ENCODE data around the gene CCDC47.

- TF ChIP-seq CTCF (IDR thresholded peaks at IDR 0.05), result no peak
- TF ChIP-seq POLR2A (IDR thresholded peaks at IDR 0.05), result no peak
Measured at GRCh38 chr17:63780507-63780906, 7.1 kb upstream of the CCDC47 start.
